ENCODE data around the gene EPS8. TPM values are rescaled to one million over a fixed set of nuclear protein-coding genes. Genes with fewer than 3 reads are reported as not detected.

EPS8 gene
- polyA plus RNA-seq, 1 donor (not counting 4 experiments of a cell fraction or from before 2014, with no cell fraction given) = 4.0 TPM

- Histone ChIP-seq H3K9me1 (ENCODE audit: control insufficient read depth, extremely low read depth, insufficient read depth, low read length) (no peaks in the 10 kb centered on the region), H2AFZ (ENCODE audit: control insufficient read depth, low read length) (peak overlapping the region; percentile 90)
- dilution Hi-C loops (cut with MboI; ENCODE audit: extremely low pct_ligation_motif_present, low sequenced_read_pairs) = no loop called here
These were observed 1.4 kb downstream of the EPS8 start for GRCh38 chr12:15787778-15788177.

GRCh38 chr12:15786772-15787171 is 2.4 kb downstream of the EPS8 start:
- no peak for DNase-seq (ENCODE audit: low read depth, low spot score)
- Histone ChIP-seq H3K9me1 (ENCODE audit: control insufficient read depth, extremely low read depth, insufficient read depth, low read length) (no peaks in the 10 kb centered on the region), H4K20me1 (ENCODE audit: control insufficient read depth, extremely low read depth, insufficient read depth, low read length) (no peaks in the 10 kb centered on the region), H3K4me1 (ENCODE audit: control insufficient read depth, extremely low read depth, insufficient read depth, low read length) (peaks cover 12% of the 10 kb centered on the region), H3K27ac (ENCODE audit: control insufficient read depth, insufficient read depth, low read length) (no peak overlapping the region), H3K27me3 (ENCODE audit: control insufficient read depth, extremely low read depth, insufficient read depth, low read length) (no peaks in the 10 kb centered on the region), H3K4me2 (ENCODE audit: control insufficient read depth, extremely low read depth, insufficient read depth, low read depth, low read length) (no peak overlapping the region), H3K9me3 (ENCODE audit: control insufficient read depth, low read depth, low read length) (no peaks in the 10 kb centered on the region), H3K36me3 (ENCODE audit: control insufficient read depth in 2 of 2, extremely low read depth in 1 of 2, insufficient read depth in 2 of 2, low read length in 2 of 2) (no peaks in the 10 kb centered on the region), H3K4me3 (ENCODE audit: control insufficient read depth in 2 of 3, extremely low read depth in 1 of 3, insufficient read depth in 2 of 3, low read depth in 1 of 3, low read length in 3 of 3) (no peak overlapping the region), H3K9ac (ENCODE audit: control insufficient read depth, extremely low read depth, insufficient read depth, low read length) (no peak overlapping the region), H3K79me2 (ENCODE audit: control insufficient read depth, insufficient read depth, low read length) (no peaks in the 10 kb centered on the region), H2AFZ (ENCODE audit: control insufficient read depth, low read length) (no peak overlapping the region)
- no peak for FAIRE-seq
- dilution Hi-C loops (cut with MboI; ENCODE audit: extremely low pct_ligation_motif_present, low sequenced_read_pairs) = no loop called here
- TF ChIP-seq CTCF (optimal IDR thresholded peaks at IDR 0.05 in 1 of 3, IDR thresholded peaks at IDR 0.05 in 1 of 3, conservative IDR thresholded peaks at IDR 0.05 in 1 of 3; ENCODE audit: extremely low read depth in 1 of 3, insufficient read depth in 2 of 3, low read length in 3 of 3) (no peak), EZH2 (IDR thresholded peaks at IDR 0.05; ENCODE audit: low read length) (no peak)

More at GRCh38 chr12:15787778-15788177, 1.4 kb downstream of the EPS8 start:
- DNase-seq (ENCODE audit: low read depth, low spot score) (no peak), FAIRE-seq (no peak)
- no peak for TF ChIP-seq CTCF (optimal IDR thresholded peaks at IDR 0.05 in 1 of 3, IDR thresholded peaks at IDR 0.05 in 1 of 3, conservative IDR thresholded peaks at IDR 0.05 in 1 of 3; ENCODE audit: extremely low read depth in 1 of 3, insufficient read depth in 2 of 3, low read length in 3 of 3)
- TF ChIP-seq EZH2 (IDR thresholded peaks at IDR 0.05; ENCODE audit: low read length) = no peak
- Histone ChIP-seq H3K4me2 (ENCODE audit: control insufficient read depth, extremely low read depth, insufficient read depth, low read depth, low read length) (peak overlapping the region; percentile 97), H3K4me3 (ENCODE audit: control insufficient read depth in 2 of 3, extremely low read depth in 1 of 3, insufficient read depth in 2 of 3, low read depth in 1 of 3, low read length in 3 of 3) (peak overlapping the region in 2 of 3 experiments; percentile 61 to 91), H4K20me1 (ENCODE audit: control insufficient read depth, extremely low read depth, insufficient read depth, low read length) (no peaks in the 10 kb centered on the region), H3K4me1 (ENCODE audit: control insufficient read depth, extremely low read depth, insufficient read depth, low read length) (peaks cover 12% of the 10 kb centered on the region), H3K79me2 (ENCODE audit: control insufficient read depth, insufficient read depth, low read length) (no peaks in the 10 kb centered on the region), H3K9me3 (ENCODE audit: control insufficient read depth, low read depth, low read length) (no peaks in the 10 kb centered on the region), H3K27me3 (ENCODE audit: control insufficient read depth, extremely low read depth, insufficient read depth, low read length) (no peaks in the 10 kb centered on the region), H3K36me3 (ENCODE audit: control insufficient read depth in 2 of 2, extremely low read depth in 1 of 2, insufficient read depth in 2 of 2, low read length in 2 of 2) (no peaks in the 10 kb centered on the region), H3K27ac (ENCODE audit: control insufficient read depth, insufficient read depth, low read length) (no peak overlapping the region), H3K9ac (ENCODE audit: control insufficient read depth, extremely low read depth, insufficient read depth, low read length) (peak overlapping the region; percentile 64)
